ENCODE measurements around the gene RBKS.
A peak's percentile ranks its signal among the peaks of the same experiment; 100 is the strongest.
"Not testable (repeated sequence)": the region's sequence is repeated elsewhere in the genome, so short reads cannot be mapped to it uniquely, and the experiment has no call there.

Gene RBKS

DNA sequence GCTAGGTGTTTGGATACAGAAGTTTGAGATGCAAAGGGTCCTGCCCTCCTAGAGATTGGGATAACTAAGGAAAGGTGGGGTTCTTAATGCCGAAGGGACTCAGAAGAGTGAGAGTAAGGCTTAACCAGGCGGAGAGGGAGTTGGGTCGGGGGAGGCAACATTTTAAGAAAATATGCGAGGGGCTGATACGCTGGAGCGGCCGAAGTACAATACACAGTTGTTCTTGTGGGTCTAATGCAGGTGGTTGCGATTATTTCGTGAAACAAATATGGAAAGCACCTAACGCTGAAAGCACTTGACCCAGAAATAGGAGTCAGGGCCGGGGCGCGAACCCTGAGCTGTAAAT, 119.0 kb downstream of the RBKS start:
- Histone ChIP-seq H3K4me3 (IDR thresholded peaks at IDR 0.05; ENCODE audit: insufficient read depth, low read depth, low read length) (no peak overlapping the region), H3K27ac (peak overlapping the region; percentile 58), H2AFZ (ENCODE audit: low read depth) (peak overlapping the region; percentile 78), H3K9ac (peak overlapping the region; percentile 47; the same call in 1 of the 2 replicates), H4K20me1 (ENCODE audit: insufficient read depth) (no peaks in the 10 kb centered on the region), H3K4me2 (peak overlapping the region; percentile 70), H3K27me3 (ENCODE audit: insufficient read depth, low read depth) (no peaks in the 10 kb centered on the region), H3K79me2 (ENCODE audit: insufficient read depth, low read depth) (peaks cover 21% of the 10 kb centered on the region), H3K4me1 (ENCODE audit: low read depth, poor library complexity, severe bottlenecking) (peaks cover 18% of the 10 kb centered on the region), H3K36me3 (ENCODE audit: insufficient read depth) (no peaks in the 10 kb centered on the region; the same call in 1 of the 2 replicates)
- TF ChIP-seq, protein P1, sequence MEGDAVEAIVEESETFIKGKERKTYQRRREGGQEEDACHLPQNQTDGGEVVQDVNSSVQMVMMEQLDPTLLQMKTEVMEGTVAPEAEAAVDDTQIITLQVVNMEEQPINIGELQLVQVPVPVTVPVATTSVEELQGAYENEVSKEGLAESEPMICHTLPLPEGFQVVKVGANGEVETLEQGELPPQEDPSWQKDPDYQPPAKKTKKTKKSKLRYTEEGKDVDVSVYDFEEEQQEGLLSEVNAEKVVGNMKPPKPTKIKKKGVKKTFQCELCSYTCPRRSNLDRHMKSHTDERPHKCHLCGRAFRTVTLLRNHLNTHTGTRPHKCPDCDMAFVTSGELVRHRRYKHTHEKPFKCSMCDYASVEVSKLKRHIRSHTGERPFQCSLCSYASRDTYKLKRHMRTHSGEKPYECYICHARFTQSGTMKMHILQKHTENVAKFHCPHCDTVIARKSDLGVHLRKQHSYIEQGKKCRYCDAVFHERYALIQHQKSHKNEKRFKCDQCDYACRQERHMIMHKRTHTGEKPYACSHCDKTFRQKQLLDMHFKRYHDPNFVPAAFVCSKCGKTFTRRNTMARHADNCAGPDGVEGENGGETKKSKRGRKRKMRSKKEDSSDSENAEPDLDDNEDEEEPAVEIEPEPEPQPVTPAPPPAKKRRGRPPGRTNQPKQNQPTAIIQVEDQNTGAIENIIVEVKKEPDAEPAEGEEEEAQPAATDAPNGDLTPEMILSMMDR (conservative IDR thresholded peaks at IDR 0.05; ENCODE audit: low read depth, low read length), result no peak

DNA sequence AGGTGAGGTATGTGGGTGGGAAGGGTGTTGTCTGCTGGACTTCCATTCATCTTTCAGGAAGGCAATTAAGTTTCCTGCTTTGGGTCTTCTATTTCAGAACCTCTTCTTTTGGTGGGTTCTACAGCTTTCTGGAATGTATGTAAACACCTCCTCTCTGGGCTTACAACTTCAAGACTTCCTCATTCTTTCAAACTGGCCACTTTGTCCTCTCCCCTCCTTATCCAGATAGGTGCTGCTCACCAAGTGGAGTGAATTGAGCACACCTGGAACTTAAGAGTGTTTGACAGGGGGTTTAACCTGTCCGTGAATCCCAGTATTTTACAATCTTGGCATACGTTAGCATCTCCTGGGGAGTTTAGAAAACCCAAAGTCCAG, 123.9 kb downstream of the RBKS start:
- H3K27me3 ChIP-seq (ENCODE audit: insufficient read depth, low read depth), result no peaks in the 10 kb centered on the region
- no peaks in the 10 kb centered on the region for H4K20me1 ChIP-seq (ENCODE audit: insufficient read depth)
- no peak overlapping the region for H3K27ac ChIP-seq
- peaks cover 5% of the 10 kb centered on the region for H3K4me1 ChIP-seq (ENCODE audit: low read depth, poor library complexity, severe bottlenecking)
- no peak overlapping the region for H3K4me3 ChIP-seq (IDR thresholded peaks at IDR 0.05; ENCODE audit: insufficient read depth, low read depth, low read length)
- no peak overlapping the region for H2AFZ ChIP-seq (ENCODE audit: low read depth)
- no peak overlapping the region for H3K9ac ChIP-seq
- TF ChIP-seq, protein P1 (conservative IDR thresholded peaks at IDR 0.05; ENCODE audit: low read depth, low read length), result no peak
- H3K79me2 ChIP-seq (ENCODE audit: insufficient read depth, low read depth), result no peaks in the 10 kb centered on the region
- no peaks in the 10 kb centered on the region for H3K36me3 ChIP-seq (ENCODE audit: insufficient read depth)
- no peak overlapping the region for H3K4me2 ChIP-seq

DNA sequence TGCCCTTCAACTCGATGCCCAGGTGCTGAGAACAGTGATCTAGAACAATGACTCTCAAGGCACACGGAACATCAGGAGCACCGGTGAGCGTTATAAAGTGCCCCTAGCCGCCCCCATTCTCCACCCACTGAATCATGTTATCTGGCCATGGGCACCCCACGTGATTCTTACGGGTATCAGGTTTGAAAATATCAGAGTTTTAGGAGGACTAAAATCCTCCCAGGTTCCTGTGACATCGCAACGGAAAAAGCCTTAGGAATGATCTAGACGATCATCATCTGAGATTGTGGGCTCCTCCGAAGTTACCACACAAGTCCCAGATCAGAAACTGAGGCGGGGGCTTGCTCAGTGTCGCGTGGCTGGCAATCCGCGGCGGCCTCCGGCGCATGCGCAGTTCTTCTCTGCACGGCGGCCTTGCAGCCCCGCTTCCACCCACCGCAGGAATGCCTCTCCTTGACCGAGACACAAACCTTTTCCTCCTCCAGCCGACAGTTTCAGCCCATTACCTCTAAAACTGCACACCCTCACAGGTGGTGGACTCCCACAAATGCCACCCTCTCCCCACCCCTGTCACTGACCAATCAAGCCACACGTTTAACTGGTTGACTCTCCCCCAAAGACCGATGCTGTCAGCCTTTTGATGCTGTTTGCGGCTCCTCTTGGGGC, 124.4 kb downstream of the RBKS start:
- TF ChIP-seq, protein P1 (conservative IDR thresholded peaks at IDR 0.05; ENCODE audit: low read depth, low read length), result no peak
- H3K4me2 ChIP-seq, result no peak overlapping the region
- no peak overlapping the region for H3K4me3 ChIP-seq (IDR thresholded peaks at IDR 0.05; ENCODE audit: insufficient read depth, low read depth, low read length)

DNA sequence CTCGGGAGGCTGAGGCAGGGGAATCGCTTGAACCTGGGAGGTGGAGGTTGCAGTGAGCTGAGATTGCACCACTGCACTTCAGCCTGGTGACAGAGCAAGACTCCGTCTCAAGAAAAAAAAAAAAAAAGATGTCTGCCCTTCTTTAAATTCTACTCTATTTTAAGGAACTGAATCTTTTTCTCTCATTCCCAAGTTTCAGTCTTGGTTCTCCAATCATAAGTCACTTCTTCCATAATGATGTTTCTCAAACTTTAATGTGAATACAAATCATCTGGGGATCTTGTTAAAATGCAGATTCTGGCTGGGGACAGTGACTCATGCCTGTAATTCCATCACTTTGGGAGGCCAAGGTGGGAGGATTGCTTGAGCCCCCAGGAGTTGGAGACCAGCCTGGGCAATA, 125.7 kb downstream of the RBKS start:
- not testable (repeated sequence) for H2AFZ ChIP-seq (ENCODE audit: low read depth); H3K27me3 ChIP-seq (ENCODE audit: insufficient read depth, low read depth); H3K27ac ChIP-seq; H3K36me3 ChIP-seq (ENCODE audit: insufficient read depth); H3K9ac ChIP-seq; H3K4me2 ChIP-seq; H4K20me1 ChIP-seq (ENCODE audit: insufficient read depth); H3K4me1 ChIP-seq (ENCODE audit: low read depth, poor library complexity, severe bottlenecking); H3K4me3 ChIP-seq (IDR thresholded peaks at IDR 0.05; ENCODE audit: insufficient read depth, low read depth, low read length); H3K79me2 ChIP-seq (ENCODE audit: insufficient read depth, low read depth)

More for the DNA sequence above, 124.4 kb downstream of the RBKS start:
- Histone ChIP-seq H2AFZ (ENCODE audit: low read depth) (no peak overlapping the region), H4K20me1 (ENCODE audit: insufficient read depth) (no peaks in the 10 kb centered on the region), H3K27me3 (ENCODE audit: insufficient read depth, low read depth) (no peaks in the 10 kb centered on the region), H3K36me3 (ENCODE audit: insufficient read depth) (no peaks in the 10 kb centered on the region), H3K79me2 (ENCODE audit: insufficient read depth, low read depth) (no peaks in the 10 kb centered on the region), H3K9ac (no peak overlapping the region), H3K27ac (no peak overlapping the region), H3K4me1 (ENCODE audit: low read depth, poor library complexity, severe bottlenecking) (peaks cover 3% of the 10 kb centered on the region)

DNA sequence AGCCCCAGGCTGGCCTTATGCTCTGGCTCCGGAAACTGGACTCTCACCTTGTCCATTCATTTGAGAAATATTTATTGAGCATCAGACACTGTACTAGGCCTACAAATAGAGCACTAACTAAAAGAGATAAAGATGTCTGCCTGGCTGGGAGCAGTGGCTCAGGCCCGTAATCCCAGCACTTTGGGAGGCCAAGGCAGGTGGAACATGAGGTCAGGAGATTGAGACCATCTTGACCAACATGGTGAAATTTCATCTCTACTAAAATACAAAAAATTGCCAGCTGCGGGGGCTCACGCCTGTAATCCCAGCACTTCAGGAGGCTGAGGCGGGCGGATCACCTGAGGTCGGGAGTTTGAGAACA, 126.3 kb downstream of the RBKS start:
- Histone ChIP-seq H3K27me3 (ENCODE audit: insufficient read depth, low read depth) (no peaks in the 10 kb centered on the region), H3K9ac (no peak overlapping the region), H3K79me2 (ENCODE audit: insufficient read depth, low read depth) (no peaks in the 10 kb centered on the region), H4K20me1 (ENCODE audit: insufficient read depth) (no peaks in the 10 kb centered on the region), H2AFZ (ENCODE audit: low read depth) (no peak overlapping the region), H3K36me3 (ENCODE audit: insufficient read depth) (no peaks in the 10 kb centered on the region), H3K4me3 (IDR thresholded peaks at IDR 0.05; ENCODE audit: insufficient read depth, low read depth, low read length) (no peak overlapping the region), H3K4me2 (no peak overlapping the region), H3K27ac (no peak overlapping the region), H3K4me1 (ENCODE audit: low read depth, poor library complexity, severe bottlenecking) (no peaks in the 10 kb centered on the region)
- TF ChIP-seq, protein P1 (conservative IDR thresholded peaks at IDR 0.05; ENCODE audit: low read depth, low read length), result no peak
